RWPE1 (cell line): ENCODE data around the gene CDCA4.

ENCODE experiments used
- CTCF ChIA-PET: fragments of 350-600 bp; sonication (Branson Sonifier 250); formaldehyde crosslinking; extraction: SDS; loops from one replicate; lab custom pipeline; 2021; lab: Yijun Ruan, JAX
- POLR2A ChIA-PET: fragments of 400-600 bp; formaldehyde crosslinking; extraction: SDS; loops from one replicate; lab custom pipeline; 2020; ENCODE audit warnings: antibody characterized with exemption; ENCODE audit not compliant: low non-redundant PET; lab: Yijun Ruan, JAX
- DNase-seq: peaks from one replicate; pipeline ENCODE4 v3.0.0; 2012; ENCODE audit warnings: low spot score
- H3K27ac ChIP-seq: fragments of 450-650 bp; 2 replicates; pipeline ENCODE4 v1.5.1; 2017
- TF ChIP-seq, protein P1 (sequence below): fragments of 450-650 bp; conservative IDR thresholded peaks from 2 replicates; pipeline ENCODE4 v1.5.1; 2017; ENCODE audit warnings: low read depth, mild to moderate bottlenecking

CDCA4 gene

DNA sequence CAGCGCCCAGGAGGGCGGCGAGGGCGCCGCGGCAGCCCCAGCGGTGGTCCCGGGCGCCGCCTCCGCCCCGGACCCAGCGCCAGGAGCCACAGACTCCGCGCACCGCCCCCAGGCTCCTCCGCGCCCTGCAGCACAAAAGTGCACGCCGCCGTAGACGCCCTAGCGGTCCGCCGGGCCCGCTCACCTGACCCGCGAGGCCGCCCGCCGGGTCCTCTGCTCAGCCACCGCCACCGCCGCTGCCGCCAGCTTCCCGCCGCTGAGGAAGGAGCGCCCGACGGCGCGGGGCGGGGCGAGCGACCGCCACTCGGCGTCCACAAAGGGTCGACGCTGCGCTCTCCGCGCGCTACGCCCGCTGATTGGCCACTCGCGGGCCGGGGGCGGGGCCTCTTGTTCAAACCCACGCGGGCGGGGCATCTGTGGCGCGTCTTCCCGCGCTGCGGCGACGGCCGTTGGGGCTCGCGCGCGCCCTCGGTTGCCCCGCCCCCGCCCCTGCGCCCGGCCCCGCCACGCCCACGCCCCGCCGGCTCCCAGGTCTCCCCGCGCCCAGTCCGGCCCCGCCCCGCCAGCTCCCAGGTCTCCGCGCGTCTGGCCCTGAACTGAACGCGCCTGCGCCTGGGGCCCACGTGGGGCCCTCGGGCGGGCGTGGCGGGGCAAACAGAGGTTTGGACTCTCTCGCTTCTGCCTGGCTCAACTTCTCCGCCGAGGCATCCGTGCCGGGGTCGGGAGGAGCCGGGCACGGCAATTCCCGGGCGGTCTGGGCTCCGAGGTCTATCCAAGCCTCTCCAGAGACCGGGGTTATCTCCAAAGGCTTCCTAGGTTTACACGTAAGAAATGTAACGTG lies at the start of gene CDCA4:
TSS of gene CDCA4 (minus strand) at position 269 of the 841 bp plus-strand sequence. CDS start 9,154 bp downstream, outside the sequence.
- CTCF ChIA-PET = interaction anchor here (1.3 kb wide), 1 partner anchor 25 kb away, joined by 3 read pairs; no protein-coding TSS in a partner anchor
- DNase-seq = peak; percentile 97
- POLR2A ChIA-PET = interaction anchor here (0.7 to 1.0 kb wide), 3 partner anchors 41 to 47 kb away, joined by 3 to 5 read pairs (median 4); no protein-coding TSS in a partner anchor
- TF ChIP-seq, protein P1, sequence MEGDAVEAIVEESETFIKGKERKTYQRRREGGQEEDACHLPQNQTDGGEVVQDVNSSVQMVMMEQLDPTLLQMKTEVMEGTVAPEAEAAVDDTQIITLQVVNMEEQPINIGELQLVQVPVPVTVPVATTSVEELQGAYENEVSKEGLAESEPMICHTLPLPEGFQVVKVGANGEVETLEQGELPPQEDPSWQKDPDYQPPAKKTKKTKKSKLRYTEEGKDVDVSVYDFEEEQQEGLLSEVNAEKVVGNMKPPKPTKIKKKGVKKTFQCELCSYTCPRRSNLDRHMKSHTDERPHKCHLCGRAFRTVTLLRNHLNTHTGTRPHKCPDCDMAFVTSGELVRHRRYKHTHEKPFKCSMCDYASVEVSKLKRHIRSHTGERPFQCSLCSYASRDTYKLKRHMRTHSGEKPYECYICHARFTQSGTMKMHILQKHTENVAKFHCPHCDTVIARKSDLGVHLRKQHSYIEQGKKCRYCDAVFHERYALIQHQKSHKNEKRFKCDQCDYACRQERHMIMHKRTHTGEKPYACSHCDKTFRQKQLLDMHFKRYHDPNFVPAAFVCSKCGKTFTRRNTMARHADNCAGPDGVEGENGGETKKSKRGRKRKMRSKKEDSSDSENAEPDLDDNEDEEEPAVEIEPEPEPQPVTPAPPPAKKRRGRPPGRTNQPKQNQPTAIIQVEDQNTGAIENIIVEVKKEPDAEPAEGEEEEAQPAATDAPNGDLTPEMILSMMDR = no peak
- peak within 1 kb of the TSS; percentile 94 for H3K27ac ChIP-seq

DNA sequence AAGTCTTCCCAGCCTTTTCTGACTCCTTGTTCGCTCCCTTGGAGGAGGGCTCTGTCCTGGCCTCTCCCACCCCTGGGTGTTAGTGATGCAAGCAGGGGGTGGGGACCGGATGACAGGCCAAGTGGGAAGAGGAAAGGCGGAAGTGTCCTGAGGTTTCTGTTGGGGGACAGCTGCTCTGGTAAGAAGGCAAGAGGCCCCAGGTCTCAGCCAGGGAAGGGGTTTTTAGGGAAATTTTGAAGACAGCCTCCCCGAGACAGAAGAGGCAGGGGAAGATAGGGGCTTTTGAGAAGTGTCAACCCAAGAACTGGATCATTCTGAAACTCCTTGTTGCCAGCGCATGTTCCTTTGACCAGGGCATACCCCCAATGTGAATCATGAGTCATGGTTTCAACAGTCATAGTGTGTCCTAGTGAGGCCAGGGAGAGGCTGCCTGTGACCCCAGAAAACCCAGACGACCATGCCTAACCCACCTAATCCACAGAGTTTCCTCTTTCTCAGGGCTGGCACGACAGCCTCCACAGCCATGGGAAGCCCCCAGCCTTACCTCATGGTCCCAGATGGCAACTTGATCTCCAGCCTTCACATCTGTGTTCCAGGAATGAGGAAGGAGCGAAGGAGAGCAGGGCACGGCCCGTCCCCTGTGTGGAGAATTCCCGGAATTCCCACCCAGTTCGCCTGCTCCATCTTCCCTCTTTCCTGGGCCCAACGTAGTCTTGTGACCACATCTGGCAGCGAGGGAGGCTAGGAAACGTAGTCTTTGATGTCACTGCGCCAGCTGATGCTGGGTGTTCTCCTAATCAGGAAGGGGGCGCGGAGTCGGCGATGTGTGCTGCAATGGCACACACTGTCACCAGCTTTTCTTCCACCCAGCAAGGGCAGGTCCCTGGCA lies 49.2 kb upstream of the CDCA4 start:
- DNase-seq = no peak
- H3K27ac ChIP-seq = no peak overlapping the region
- CTCF ChIA-PET = interaction anchor here (0.6 to 1.0 kb wide), 3 partner anchors 16 to 1099 kb away, joined by 3 to 8 read pairs (median 4); no protein-coding TSS in a partner anchor
- TF ChIP-seq, protein P1 = no peak
- POLR2A ChIA-PET = no interaction called here

GRCh38 chr14:105069522-105069870 lies 48.6 kb upstream of the CDCA4 start:
- TF ChIP-seq, protein P1 = no peak
- CTCF ChIA-PET = no interaction called here
- H3K27ac ChIP-seq = no peak overlapping the region
- DNase-seq = no peak
- POLR2A ChIA-PET = no interaction called here

DNA sequence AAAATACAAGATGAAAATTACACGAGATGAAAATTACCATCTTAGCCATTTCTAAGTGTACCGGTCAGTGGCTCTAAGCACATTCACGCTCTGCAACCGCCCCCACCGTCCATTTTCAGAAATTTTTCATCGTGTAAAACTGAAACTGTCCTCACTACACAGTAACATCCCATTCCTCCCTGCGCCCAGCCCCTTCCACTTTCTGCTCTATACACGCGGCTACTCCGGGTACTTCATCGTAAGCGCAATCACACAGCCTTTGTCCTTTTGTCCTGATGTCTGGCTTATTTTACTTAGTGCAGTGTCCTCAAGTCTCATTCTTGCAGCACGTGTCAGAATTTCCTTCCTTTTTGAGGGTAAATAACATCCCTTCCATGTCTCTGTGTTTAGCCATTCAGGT lies 47.9 kb upstream of the CDCA4 start:
- ChIA-PET POLR2A (no interaction called here), CTCF (no interaction called here)
- TF ChIP-seq, protein P1 = no peak
- no peak for DNase-seq
- no peak overlapping the region for H3K27ac ChIP-seq

DNA sequence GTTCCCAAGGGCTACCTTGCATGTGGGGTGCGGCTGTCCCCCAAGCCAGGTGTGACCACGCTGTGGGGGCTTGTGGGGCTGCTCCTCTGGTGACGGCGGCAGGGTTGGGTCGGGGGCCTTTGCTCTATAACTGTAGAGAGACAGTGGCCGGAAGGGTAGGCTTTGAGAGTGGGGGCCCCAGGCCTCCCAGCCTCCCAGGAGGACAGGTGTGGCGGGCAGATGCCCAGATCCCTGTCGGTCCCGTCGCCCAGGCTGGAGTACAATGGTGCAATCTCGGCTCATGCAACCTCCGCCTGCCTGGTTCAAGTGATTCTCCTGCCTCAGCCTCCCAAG lies 47.1 kb upstream of the CDCA4 start:
- H3K27ac ChIP-seq = no peak overlapping the region
- ChIA-PET POLR2A (no interaction called here), CTCF (no interaction called here)
- TF ChIP-seq, protein P1 = no peak
- no peak for DNase-seq
